HG03565 (cell line): ENCODE data around the gene ULK4.

Experiments
- ATAC-seq: cut with Tn5 transposase; IDR thresholded peaks from one replicate; pipeline ENCODE4 v1.9.1; 2021; ENCODE audit warnings: mild to moderate bottlenecking, moderate library complexity; ENCODE audit not compliant: unreplicated experiment

The ULK4 gene

DNA sequence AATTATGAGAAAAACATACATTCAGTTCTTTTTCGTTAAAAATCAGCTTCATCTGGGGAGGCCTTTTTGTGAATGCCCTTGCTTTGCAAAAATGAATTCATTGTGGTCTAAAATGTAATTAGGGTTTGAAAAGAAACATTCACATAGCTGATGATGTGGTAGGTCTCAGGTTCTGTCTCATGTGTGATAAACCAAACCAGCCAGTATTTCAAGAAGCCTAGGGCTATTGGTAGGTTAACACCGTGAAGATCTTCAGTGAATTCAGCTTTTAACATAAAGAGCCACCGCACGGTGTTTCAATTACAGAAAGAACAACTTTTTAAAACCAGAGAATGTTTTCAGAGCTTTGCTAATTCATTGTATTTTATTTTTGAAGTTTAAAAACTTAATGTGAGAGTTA, 720.7 kb downstream of the ULK4 start:
- ATAC-seq: no peak

DNA sequence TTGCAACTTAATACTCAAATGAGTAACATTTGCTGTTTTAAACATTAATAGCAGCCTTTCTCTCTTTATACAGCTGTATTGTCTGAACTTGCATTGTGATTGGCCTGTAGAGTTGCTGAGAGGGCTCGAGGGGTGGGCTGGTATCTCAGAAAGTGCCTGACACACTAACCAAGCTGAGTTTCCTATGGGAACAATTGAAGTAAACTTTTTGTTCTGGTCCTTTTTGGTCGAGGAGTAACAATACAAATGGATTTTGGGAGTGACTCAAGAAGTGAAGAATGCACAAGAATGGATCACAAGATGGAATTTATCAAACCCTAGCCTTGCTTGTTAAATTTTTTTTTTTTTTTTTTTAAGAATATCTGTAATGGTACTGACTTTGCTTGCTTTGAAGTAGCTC, 722.3 kb downstream of the ULK4 start:
- no peak for ATAC-seq

DNA sequence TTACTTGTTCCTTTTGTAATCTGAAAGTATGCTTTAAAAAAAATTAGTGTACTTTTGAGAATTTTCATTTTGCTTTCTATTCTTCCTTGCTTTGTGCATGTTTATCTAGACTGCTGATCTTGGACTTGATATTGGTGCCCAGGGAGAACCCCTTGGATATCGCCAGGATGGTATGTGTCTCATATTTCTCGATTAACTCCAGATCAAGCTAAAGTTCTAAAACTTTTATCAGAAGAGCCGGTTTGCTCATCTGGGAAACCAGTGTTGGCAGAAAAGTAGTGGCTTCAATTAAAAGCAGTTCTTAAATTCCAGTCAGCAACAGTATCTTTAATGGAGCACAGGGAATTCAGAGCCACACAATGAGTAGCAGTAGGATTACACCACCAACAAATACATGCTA, 724.0 kb downstream of the ULK4 start:
- ATAC-seq: no peak

DNA sequence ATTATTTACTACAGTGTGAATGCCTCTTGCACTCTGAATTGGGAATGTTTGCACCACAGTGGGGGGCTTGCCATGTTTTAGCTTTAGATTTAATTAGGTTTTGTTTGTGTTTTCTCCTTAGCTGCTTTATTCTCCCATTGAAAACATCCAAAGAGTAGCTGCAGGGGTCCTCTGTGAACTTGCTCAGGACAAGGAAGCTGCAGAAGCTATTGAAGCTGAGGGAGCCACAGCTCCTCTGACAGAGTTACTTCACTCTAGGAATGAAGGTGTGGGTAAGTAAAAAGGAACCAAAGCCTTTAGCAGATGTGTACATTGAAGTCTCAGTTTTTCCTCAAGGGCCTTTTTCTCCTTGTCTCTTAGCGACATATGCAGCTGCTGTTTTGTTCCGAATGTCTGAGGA, 725.7 kb downstream of the ULK4 start:
- ATAC-seq: no peak

DNA sequence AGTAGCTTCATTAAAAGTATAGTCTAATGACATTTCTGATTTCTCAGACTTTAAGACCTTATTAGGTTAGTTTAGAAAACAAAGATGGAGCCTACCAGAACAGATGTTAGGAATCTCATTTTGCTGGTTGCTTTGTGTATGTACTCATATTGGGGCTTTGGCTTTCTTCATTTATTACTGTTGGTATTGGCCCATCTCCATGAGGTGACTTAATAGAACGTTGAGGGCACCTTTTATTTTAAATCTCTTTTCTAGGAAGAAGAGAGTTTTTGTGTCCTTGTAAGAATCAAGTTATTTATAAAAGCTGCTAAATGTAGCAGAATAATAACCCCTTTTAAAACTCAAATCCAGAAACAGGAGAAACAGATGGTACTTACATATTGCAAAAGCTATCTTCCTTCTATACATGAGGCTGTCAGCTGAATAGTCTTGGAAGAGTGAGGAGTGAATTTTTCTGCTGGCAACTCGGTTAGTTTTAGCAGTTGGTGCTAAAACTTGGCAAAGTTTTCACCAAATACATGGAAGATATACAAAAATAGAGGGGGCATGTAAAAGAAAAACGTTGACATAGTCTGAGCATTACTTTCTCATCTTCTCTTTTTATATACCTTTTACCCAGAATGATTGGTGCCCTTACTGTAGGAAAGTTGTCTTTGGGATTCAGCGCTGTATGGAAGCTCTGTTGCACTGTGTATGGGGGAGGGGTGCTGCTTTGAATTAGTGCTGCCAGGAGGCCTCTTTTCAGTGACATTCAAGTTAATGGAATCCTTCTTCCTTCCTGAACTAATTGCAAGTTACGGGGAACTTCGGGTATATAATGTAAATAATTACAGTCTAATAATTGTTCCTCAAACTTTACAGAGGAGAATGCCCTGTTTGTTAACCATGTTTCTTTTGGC, 726.8 kb downstream of the ULK4 start:
- ATAC-seq: no peak

DNA sequence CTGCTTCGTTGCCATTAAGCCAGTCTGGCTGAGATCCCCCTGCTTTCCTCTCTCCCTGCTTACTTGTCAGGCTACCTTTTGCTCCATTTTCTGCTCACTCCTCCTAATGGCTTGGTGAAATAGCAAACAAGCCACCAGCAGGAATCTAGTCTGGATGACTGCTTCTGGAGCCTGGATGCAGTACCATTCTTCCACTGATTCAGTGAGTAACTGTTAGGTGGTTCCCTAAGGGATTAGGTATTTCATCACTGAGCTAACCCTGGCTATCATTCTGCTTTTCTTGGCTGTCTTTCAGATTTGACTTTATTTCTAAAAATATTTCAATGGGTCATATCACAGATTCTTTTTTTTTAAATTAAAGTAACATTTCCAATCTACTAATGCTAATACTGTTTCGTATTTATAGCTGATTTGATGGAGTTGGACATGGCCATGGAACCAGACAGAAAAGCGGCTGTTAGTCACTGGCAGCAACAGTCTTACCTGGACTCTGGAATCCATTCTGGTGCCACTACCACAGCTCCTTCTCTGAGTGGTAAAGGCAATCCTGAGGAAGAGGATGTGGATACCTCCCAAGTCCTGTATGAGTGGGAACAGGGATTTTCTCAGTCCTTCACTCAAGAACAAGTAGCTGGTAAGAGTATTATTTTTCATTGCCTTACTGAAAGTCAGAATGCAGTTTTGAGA, 737.6 kb downstream of the ULK4 start:
- ATAC-seq: no peak

DNA sequence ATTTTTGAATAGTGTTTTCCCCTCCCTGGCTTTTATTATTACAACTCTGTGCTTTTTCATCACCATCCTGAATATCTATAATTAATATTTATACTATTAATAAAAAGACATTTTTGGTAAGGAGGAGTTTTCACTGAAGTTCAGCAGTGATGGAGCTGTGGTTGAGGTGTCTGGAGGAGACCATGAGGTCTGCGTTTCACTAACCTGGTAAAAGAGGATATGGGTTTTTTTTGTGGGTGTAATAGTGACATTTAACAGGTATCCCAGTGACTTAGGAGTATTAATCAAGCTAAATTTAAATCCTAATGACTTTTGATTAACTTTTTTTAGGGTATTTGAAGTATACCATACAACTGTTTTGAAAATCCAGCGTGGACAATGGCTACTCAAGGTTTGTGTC, 738.2 kb downstream of the ULK4 start:
- ATAC-seq: no peak

DNA sequence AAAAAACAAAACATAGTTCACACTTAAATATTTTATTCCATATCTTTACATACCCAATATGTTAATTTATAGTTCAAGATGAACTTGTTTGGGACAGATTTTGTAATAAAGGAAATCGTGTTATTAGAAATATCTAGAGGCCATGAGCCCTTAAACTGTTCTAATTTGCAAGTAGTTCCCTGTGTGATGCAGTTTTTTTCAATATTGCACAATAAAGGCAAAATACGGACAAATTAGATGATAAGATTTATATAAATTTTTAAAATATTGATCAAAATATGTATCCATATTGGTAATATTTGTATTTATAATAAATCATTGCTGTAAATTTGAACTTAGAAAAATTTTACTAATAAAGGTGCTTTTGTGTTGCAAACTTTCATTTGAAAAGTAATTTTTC, 738.8 kb downstream of the ULK4 start:
- ATAC-seq: no peak

DNA sequence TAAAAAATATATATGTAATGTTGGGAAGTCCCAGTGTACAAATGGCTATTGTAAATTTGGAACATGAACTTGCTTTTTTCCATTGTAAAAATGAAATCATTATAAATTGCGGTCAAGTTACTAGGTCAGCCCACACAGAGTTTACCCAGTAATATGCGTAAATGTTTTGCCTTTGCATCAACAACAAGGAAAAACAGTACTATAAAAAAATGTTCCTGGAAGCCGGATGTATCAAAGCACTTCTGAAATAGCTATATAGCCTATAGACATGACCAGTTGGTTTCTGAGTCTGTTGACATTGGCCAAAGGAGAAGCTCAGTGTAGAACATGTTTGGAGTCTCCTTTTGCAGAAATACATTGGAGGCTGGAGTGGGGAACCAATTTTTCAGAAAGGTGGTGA, 739.4 kb downstream of the ULK4 start:
- no peak for ATAC-seq

DNA sequence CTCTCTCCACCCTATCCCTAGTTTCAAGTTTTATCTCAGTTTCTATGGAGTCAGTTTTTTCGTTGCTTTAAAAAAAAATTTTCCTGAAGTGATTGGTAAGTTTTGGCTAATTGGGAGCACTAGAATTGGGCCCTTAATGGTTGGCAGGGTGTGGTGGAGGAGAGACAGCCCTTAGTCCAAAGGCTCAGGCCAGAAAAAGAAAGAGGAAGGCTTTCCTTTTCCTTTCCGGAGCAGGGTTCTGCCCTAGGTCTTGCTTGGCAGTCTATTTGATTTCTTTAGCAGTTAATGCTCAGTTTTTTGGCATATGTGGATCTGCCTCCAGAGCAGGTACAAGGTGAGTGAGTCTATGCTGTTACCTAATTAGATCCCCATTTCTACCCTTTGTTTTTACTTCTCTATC, 739.9 kb downstream of the ULK4 start:
- no peak for ATAC-seq

DNA sequence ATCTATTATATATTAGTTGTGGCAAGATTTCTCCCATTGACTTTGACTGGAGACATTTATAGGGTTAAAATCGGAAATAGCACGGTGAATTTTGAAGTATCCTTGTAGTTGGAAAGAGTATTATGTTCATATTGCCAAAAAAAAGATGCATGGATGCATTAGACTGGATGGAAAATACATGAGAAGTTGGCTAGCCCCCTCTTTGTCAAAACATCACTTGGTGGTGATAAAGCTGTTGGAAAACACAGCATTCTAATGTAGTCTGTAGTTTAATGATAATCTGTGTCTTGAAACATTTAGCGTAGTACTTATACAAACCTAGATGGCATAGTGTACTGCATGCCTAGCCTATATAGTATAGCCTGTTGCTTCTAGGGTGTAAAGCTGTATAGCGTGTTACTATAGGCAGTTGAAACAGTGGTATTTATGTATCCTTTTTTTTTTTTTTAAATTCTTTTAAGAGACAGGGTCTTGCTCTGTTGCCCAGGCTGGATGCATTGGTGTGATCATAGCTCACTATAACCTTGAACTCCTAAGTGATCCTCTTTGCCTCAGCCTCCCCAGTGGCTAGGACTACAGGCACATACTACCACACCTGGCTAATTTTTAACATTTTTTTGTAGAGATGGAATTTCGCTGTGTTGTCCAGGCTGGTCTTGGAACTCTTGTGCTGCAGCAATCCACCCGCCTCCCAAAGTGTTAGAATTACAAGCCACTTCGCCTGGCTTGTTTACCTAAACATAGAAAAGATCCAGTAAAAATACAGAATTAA, 740.8 kb downstream of the ULK4 start:
- ATAC-seq: no peak

DNA sequence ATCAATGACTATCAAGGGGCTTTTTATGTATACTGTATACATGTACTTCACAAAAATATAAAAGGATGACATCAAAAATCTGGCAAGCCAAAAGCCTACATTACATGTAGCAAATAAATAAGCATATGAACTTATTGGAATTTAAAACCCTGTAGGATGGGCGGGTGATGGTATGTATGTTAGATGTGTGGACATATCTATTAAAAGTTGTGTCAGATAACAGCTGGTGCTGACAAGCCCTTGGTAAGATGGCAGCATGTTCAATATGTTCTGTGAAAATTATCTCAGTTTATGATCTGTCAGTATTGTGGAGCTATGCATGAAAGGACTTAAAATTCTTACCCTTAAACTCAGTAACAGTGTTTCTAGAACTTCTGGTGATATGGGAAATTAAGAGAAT, 742.5 kb downstream of the ULK4 start:
- no peak for ATAC-seq

DNA sequence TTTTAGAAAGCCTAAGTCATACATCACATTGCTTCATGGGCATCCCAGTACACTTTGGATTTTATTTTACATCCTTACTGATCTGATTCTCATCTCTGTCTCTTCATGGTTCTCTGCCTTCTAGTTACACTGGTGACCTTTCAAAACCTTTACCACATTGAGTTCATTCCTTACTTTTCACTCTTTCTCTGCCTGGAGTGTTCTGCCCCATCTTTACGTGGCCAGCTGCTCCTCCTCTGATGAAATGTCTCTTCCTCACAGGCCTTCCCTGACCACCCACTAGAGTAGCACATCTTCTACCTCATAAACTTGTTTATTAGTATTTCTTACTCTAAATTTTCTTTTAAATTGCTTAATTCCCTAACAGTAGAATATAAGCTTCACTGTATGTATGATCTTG, 744.9 kb downstream of the ULK4 start:
- no peak for ATAC-seq

DNA sequence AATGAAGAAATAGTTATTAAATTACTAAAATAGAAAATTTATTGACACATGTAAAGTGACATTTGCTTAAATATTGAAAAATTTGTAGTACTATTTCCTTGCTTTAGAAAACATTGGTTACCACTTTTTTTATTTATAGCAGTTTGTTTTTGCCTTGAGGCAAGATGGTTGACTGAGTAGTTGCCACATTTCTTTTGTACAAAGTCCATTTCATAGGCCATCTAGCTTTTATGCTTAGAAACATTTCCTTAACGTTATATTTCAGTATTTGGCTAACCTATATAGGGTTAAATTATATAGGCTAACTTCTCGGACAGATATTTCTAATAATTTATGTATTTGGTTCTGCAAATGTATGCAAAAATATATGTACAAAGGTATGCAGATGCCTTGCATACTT, 745.5 kb downstream of the ULK4 start:
- ATAC-seq: no peak

DNA sequence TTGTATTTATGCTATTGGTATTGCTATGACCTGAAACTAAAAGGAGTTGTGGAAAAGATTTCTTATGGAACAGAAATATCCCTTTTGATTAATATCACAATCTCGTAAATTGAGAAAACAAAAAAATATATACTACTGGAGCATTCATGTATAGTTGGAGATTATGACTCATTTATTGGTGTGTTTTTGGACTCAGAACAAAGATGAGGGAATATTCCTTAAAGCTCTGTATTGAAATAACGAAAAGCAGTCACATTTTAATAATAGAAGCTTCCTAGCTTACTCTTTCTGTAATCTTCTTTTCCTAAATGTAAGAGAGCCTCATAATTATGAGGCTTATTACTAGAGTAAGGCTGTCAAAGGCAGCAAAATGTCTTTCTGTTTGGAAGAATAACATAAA, 748.3 kb downstream of the ULK4 start:
- no peak for ATAC-seq

DNA sequence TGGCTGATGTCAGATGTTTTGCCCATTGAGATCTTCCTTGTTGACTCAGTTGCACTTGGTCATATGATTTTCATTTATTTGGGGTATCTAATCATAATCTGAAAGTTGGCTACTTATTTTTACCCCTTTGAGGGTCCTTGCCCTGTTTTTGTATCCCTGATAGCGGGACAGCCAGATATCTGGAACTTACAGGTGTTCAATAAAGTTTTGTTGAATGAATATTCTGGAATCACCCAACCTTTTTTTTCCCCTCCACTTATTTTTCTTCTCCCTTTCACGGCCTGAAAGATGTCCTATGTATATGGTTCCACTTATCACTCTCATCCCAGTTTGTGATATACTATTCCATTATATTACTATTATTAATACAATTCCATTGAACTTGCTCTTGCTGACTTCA, 749.8 kb downstream of the ULK4 start:
- ATAC-seq: no peak

DNA sequence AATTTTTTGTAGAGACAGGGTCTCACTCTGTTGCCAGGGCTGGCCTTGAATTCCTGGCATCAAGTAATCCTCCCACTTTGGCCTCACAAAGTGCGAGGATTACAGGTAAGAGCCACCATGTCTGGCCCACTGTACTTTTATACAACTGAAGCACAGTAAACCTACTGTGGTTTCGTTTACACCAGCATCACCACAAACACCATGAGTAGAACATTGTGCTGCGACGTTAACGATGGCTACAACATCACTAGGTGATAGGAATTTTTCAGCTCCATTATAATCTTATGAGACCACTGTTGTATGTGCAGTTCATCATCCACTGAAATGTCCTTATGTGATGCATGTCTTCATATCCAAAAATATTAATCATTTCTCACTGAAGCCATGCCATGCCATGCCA, 750.9 kb downstream of the ULK4 start:
- no peak for ATAC-seq

DNA sequence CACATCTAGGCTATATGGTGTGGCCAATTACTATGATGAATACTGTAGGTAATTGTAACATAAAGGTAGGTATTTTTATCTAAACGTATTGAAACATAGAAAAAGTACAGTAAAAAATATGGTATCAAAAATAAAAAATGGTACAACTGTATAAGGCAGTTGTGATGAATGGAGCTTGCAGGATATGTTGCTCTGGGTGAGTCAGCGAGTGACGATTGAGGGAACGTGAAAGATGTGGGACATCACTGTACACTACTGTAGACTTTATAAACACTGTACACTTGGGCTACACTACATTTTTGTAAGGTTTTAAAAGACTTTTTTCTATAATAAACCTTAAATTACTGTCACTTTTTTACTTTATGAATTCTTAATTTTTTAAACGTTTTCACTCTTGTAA, 752.3 kb downstream of the ULK4 start:
- no peak for ATAC-seq

DNA sequence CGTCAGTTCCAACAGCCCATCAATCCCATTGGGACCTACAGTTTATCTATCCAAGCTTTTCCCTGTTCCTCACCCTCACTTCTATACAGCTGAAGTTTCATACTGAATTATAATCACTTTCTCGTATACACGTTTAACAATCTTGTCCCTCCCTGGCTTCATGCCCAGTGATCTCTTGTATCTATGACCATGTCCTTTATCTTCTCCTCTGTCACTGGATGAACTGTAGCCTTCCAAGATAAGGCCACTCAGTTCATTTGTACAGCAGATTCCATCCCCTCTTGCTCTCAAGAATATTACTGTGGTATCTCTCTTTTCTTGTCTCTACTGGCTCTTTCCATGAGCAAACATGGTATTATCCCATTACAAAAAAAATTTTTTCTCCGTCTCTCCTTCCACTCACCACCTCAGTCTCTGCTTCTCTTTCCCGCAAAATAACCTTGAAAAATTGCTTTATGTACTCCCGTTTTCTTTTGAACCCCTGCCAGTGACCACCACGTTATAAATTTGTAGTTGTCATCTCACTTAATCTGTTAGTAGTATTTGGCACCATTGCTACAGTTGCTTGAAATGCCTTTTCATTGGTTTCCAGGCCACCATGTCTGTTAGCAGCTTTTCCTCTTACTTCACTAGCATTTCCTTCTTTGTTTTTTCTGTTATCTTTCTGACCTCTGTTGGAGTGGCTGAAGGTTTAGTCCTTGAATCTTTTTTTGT, 753.2 kb downstream of the ULK4 start:
- no peak for ATAC-seq

DNA sequence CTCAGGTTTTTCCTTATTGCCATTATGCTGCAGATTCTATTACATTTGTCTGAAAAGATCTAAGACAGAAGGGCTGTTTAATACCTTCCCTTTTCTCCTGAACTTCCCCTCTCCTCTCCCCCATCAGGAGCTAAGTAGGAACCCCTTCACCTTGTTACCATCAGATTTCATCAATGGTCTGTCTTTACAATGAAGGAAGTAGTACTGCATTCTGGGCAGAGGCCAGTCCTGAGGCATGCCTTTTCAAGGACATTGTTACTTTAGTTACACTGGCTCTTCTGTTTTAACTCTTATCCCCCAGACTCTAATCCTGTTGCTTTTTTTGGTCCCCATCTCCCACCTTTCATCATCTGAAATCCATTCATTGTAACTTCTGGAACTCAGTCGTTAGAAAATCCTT, 754.5 kb downstream of the ULK4 start:
- no peak for ATAC-seq

DNA sequence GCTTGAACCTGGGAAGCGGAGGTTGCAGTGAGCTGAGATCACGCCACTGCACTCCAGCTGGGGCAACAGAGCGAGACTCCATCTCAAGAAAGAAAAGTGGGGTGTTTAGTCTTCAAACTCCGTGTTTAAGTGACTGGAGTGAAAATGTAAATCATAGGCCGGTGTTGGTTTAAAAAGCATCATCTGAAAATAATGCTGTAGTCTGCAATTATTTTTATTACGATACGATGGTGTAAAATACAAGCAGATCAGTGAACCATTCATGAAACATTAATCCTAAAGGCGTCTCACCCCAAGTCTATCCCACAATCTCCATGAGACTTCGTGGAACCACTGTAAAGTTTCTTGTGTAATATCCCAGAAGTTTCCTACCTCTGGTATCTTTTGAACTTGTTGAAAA, 756.3 kb downstream of the ULK4 start:
- ATAC-seq: no peak
